Neuron (in vitro differentiated cells): ENCODE measurements around the gene GARRE1.
A peak's percentile ranks its signal among the peaks of the same experiment; 100 is the strongest.

Experiments
- H2AFZ ChIP-seq: one replicate; pipeline ENCODE4 v1.6.1; 2013; ENCODE audit warnings: low read depth, mild to moderate bottlenecking, inconsistent platforms, low read length, moderate library complexity
- H3K27me3 ChIP-seq: one replicate; pipeline ENCODE4 v1.6.1; 2013; ENCODE audit warnings: low read length; ENCODE audit not compliant: insufficient read depth
- H3K36me3 ChIP-seq: one replicate; pipeline ENCODE4 v1.6.1; 2013; ENCODE audit warnings: low read length; ENCODE audit not compliant: insufficient read depth
- H3K4me1 ChIP-seq: one replicate; pipeline ENCODE4 v1.6.1; 2013; ENCODE audit warnings: low read length; ENCODE audit not compliant: insufficient read depth
- H3K4me3 ChIP-seq: 2 replicates; pipeline ENCODE4 v1.5.1; 2013; ENCODE audit warnings: mild to moderate bottlenecking, low read length, moderate library complexity
- H3K9me3 ChIP-seq: one replicate; pipeline ENCODE4 v1.6.1; 2013; ENCODE audit warnings: low read length

The GARRE1 gene

GRCh38 chr19:34254698-34255432 lies 511 bp downstream of the GARRE1 start:
- peaks cover 13% of the 10 kb centered on the region for H3K4me1 ChIP-seq
- no peaks in the 10 kb centered on the region for H3K27me3 ChIP-seq
- peaks cover 2% of the 10 kb centered on the region for H3K36me3 ChIP-seq
- no peaks in the 10 kb centered on the region for H3K9me3 ChIP-seq
- H3K4me3 ChIP-seq: peak overlapping the region; percentile 78
- peak overlapping the region; percentile 40 for H2AFZ ChIP-seq

- Histone ChIP-seq H3K27me3 (no peaks in the 10 kb centered on the region), H3K9me3 (no peaks in the 10 kb centered on the region), H2AFZ (peak overlapping the region; percentile 40), H3K4me3 (peak overlapping the region; percentile 78), H3K4me1 (peaks cover 13% of the 10 kb centered on the region), H3K36me3 (peaks cover 2% of the 10 kb centered on the region)
Measured at GRCh38 chr19:34255546-34255945, 1.2 kb downstream of the GARRE1 start.

GRCh38 chr19:34256835-34257558 lies 2.6 kb downstream of the GARRE1 start:
- Histone ChIP-seq H3K4me1 (peaks cover 17% of the 10 kb centered on the region), H3K27me3 (no peaks in the 10 kb centered on the region), H3K9me3 (no peaks in the 10 kb centered on the region), H3K36me3 (peaks cover 2% of the 10 kb centered on the region), H2AFZ (no peak overlapping the region), H3K4me3 (no peak overlapping the region)

- H3K4me1 ChIP-seq: peaks cover 17% of the 10 kb centered on the region
- no peak overlapping the region for H3K4me3 ChIP-seq
- no peaks in the 10 kb centered on the region for H3K9me3 ChIP-seq
- H3K27me3 ChIP-seq: no peaks in the 10 kb centered on the region
- peaks cover 2% of the 10 kb centered on the region for H3K36me3 ChIP-seq
- H2AFZ ChIP-seq: no peak overlapping the region
Measured at GRCh38 chr19:34257559-34257924, 3.2 kb downstream of the GARRE1 start.

GRCh38 chr19:34259367-34260095 lies 5.2 kb downstream of the GARRE1 start:
- Histone ChIP-seq H2AFZ (no peak overlapping the region), H3K27me3 (no peaks in the 10 kb centered on the region), H3K9me3 (no peaks in the 10 kb centered on the region), H3K4me1 (peaks cover 14% of the 10 kb centered on the region), H3K36me3 (peaks cover 2% of the 10 kb centered on the region), H3K4me3 (no peak overlapping the region)

GRCh38 chr19:34260771-34261173 lies 6.4 kb downstream of the GARRE1 start:
- Histone ChIP-seq H3K4me3 (no peak overlapping the region), H3K36me3 (peaks cover 8% of the 10 kb centered on the region), H2AFZ (no peak overlapping the region), H3K4me1 (peaks cover 8% of the 10 kb centered on the region), H3K9me3 (no peaks in the 10 kb centered on the region), H3K27me3 (no peaks in the 10 kb centered on the region)

- H3K9me3 ChIP-seq: no peaks in the 10 kb centered on the region
- no peaks in the 10 kb centered on the region for H3K27me3 ChIP-seq
- H3K4me3 ChIP-seq: no peak overlapping the region
- H2AFZ ChIP-seq: no peak overlapping the region
- H3K36me3 ChIP-seq: peaks cover 10% of the 10 kb centered on the region
- H3K4me1 ChIP-seq: peaks cover 4% of the 10 kb centered on the region
Measured at GRCh38 chr19:34261334-34262109, 7.2 kb downstream of the GARRE1 start.

- Histone ChIP-seq H3K27me3 (no peaks in the 10 kb centered on the region), H2AFZ (no peak overlapping the region), H3K9me3 (no peaks in the 10 kb centered on the region), H3K36me3 (peaks cover 9% of the 10 kb centered on the region), H3K4me3 (no peak overlapping the region), H3K4me1 (peaks cover 4% of the 10 kb centered on the region)
Measured at GRCh38 chr19:34263745-34264237, 9.4 kb downstream of the GARRE1 start.

- Histone ChIP-seq H3K36me3 (peaks cover 9% of the 10 kb centered on the region), H3K27me3 (no peaks in the 10 kb centered on the region), H3K4me3 (no peak overlapping the region), H3K9me3 (no peaks in the 10 kb centered on the region), H3K4me1 (peaks cover 9% of the 10 kb centered on the region), H2AFZ (no peak overlapping the region)
Measured at GRCh38 chr19:34265221-34265650, 10.9 kb downstream of the GARRE1 start.

GRCh38 chr19:34269081-34269480 lies 14.7 kb downstream of the GARRE1 start:
- no peaks in the 10 kb centered on the region for H3K9me3 ChIP-seq
- H3K4me1 ChIP-seq: peaks cover 6% of the 10 kb centered on the region
- H3K4me3 ChIP-seq: no peak overlapping the region
- H3K27me3 ChIP-seq: no peaks in the 10 kb centered on the region
- no peak overlapping the region for H2AFZ ChIP-seq
- H3K36me3 ChIP-seq: peaks cover 9% of the 10 kb centered on the region

GRCh38 chr19:34269489-34269888 lies 15.1 kb downstream of the GARRE1 start:
- Histone ChIP-seq H3K4me1 (peaks cover 6% of the 10 kb centered on the region), H3K4me3 (no peak overlapping the region), H3K9me3 (no peaks in the 10 kb centered on the region), H2AFZ (no peak overlapping the region), H3K36me3 (peaks cover 9% of the 10 kb centered on the region), H3K27me3 (no peaks in the 10 kb centered on the region)

GRCh38 chr19:34269968-34270621 lies 15.7 kb downstream of the GARRE1 start:
- Histone ChIP-seq H2AFZ (no peak overlapping the region), H3K36me3 (peaks cover 8% of the 10 kb centered on the region), H3K4me1 (peaks cover 6% of the 10 kb centered on the region), H3K27me3 (no peaks in the 10 kb centered on the region), H3K9me3 (no peaks in the 10 kb centered on the region), H3K4me3 (no peak overlapping the region)
